Activated T-helper 2 cell treated with anti-CD3 and anti-CD28 coated beads, Interferon-gamma antibody, Interleukin-2, Interleukin-4, amounts not matched to agents 10 μg/mL and 5 μg/mL and 100 μg/mL, durations not matched to agents 14 hours and 24 hours and 36 hours (primary cell): ENCODE data around the gene PLA2G4C. TPM values are rescaled to one million over a fixed set of nuclear protein-coding genes. Genes with fewer than 3 reads are reported as not detected.
A peak's percentile ranks its signal among the peaks of the same experiment; 100 is the strongest.

Experiments used
- DNase-seq: peaks from one replicate; pipeline ENCODE4 v3.0.0; 2021; ENCODE audit warnings: low spot score
- H3K27ac Mint-ChIP-seq: one replicate; pipeline ENCODE4 v1.8.0; 2021; ENCODE audit warnings: mixed read lengths
- H3K27me3 Mint-ChIP-seq: one replicate; pipeline ENCODE4 v1.8.0; 2021; ENCODE audit warnings: low read depth, mixed read lengths
- H3K36me3 Mint-ChIP-seq: one replicate; pipeline ENCODE4 v1.8.0; 2021; ENCODE audit warnings: low read depth, mixed read lengths
- H3K4me1 Mint-ChIP-seq: one replicate; pipeline ENCODE4 v1.8.0; 2021; ENCODE audit warnings: low read depth, mixed read lengths
- H3K4me3 Mint-ChIP-seq: one replicate; pipeline ENCODE4 v1.8.0; 2021; ENCODE audit warnings: low read depth, mild to moderate bottlenecking, moderate library complexity, mixed read lengths
- H3K9me3 Mint-ChIP-seq: one replicate; pipeline ENCODE4 v1.8.0; 2021; ENCODE audit warnings: mixed read lengths
- intact Hi-C: fragments of 100-400 bp; cut with micrococcal nuclease; formaldehyde crosslinking; loops from one replicate; pipeline ENCODE4 v1.15.1; 2023
- total RNA-seq: library from RNA; stranded (reverse); gene quantifications from 2 replicates; pipeline ENCODE4 v1.2.3, GENCODE V29; 2022

The PLA2G4C gene, protein sequence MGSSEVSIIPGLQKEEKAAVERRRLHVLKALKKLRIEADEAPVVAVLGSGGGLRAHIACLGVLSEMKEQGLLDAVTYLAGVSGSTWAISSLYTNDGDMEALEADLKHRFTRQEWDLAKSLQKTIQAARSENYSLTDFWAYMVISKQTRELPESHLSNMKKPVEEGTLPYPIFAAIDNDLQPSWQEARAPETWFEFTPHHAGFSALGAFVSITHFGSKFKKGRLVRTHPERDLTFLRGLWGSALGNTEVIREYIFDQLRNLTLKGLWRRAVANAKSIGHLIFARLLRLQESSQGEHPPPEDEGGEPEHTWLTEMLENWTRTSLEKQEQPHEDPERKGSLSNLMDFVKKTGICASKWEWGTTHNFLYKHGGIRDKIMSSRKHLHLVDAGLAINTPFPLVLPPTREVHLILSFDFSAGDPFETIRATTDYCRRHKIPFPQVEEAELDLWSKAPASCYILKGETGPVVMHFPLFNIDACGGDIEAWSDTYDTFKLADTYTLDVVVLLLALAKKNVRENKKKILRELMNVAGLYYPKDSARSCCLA
- total RNA-seq: 11.3 and 11.4 TPM in 2 replicates

- Mint-ChIP-seq H3K27me3 (no peaks in the 10 kb centered on the region), H3K9me3 (no peaks in the 10 kb centered on the region), H3K36me3 (peaks cover 12% of the 10 kb centered on the region), H3K4me1 (peaks cover 10% of the 10 kb centered on the region), H3K4me3 (peak within 1 kb of the TSS; percentile 83), H3K27ac (peak within 1 kb of the TSS; percentile 88)
- intact Hi-C loops: no loop called here
- DNase-seq: peak; percentile 75
Measured at GRCh38 chr19:48110350-48110966, at the start of gene PLA2G4C. PLA2G4C (minus strand) TSS chr19:48110817; CDS start chr19:48106529, 4,288 bp downstream.

GRCh38 chr19:48158210-48158790, 47.7 kb upstream of the PLA2G4C start:
- no peak overlapping the region for H3K4me3 Mint-ChIP-seq
- no peak overlapping the region for H3K27ac Mint-ChIP-seq
- H3K36me3 Mint-ChIP-seq: peaks cover 62% of the 10 kb centered on the region
- H3K4me1 Mint-ChIP-seq: no peaks in the 10 kb centered on the region
- H3K27me3 Mint-ChIP-seq: no peaks in the 10 kb centered on the region
- intact Hi-C loops: no loop called here
- no peaks in the 10 kb centered on the region for H3K9me3 Mint-ChIP-seq
- no peak for DNase-seq

GRCh38 chr19:48154003-48154402, 43.4 kb upstream of the PLA2G4C start:
- H3K4me3 Mint-ChIP-seq: no peak overlapping the region
- intact Hi-C loops: no loop called here
- no peaks in the 10 kb centered on the region for H3K9me3 Mint-ChIP-seq
- DNase-seq: no peak
- H3K27me3 Mint-ChIP-seq: no peaks in the 10 kb centered on the region
- peaks cover 5% of the 10 kb centered on the region for H3K4me1 Mint-ChIP-seq
- no peak overlapping the region for H3K27ac Mint-ChIP-seq
- peaks cover 57% of the 10 kb centered on the region for H3K36me3 Mint-ChIP-seq

DNA sequence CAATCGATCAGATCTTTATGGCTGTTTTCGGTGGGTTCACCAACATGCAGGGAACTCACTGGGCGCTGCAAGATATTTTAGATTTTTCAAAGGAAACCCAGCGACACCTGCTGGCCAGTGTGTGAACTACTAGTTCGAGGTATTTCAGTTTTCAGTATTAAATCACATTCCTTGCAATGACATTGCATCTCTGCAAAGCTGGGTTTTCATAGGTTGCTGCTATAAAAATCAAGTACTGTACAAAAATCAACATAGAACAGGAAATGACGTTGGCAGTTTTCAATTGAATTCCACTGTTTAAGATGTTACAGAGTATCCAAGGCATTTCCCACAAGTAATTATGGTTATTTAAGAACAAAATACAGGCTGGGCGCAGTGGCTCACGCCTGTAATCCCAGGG, 41.9 kb upstream of the PLA2G4C start:
- Mint-ChIP-seq H3K4me3 (no peak overlapping the region), H3K27me3 (no peaks in the 10 kb centered on the region), H3K27ac (no peak overlapping the region), H3K36me3 (peaks cover 53% of the 10 kb centered on the region), H3K4me1 (peaks cover 5% of the 10 kb centered on the region), H3K9me3 (no peaks in the 10 kb centered on the region)
- DNase-seq: peak; percentile 40
- intact Hi-C loops: loop anchor here (1.0 kb wide), 1 partner anchor 45 kb away; no protein-coding TSS in a partner anchor

DNA sequence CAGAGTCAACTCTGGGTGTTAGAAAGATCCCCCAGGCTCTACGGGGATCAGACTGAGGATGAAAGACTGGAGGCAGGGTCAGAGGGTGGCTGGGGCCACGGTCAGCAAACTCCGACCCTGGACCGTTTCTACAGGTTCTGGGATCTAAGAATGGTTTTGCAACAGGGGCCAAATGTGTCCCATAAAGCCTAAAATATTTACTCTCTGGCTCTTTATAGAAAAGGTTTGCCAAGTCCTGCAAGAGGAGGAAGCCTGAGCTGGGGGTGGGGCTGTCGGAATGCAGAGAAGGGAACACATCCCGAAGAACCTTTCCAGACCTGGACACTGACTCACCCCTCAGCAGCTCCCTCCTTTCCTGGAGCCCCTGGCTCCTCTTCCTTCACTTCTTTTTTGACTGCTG, 38.8 kb upstream of the PLA2G4C start:
- intact Hi-C loops: no loop called here
- DNase-seq: no peak
- peaks cover 53% of the 10 kb centered on the region for H3K36me3 Mint-ChIP-seq
- no peaks in the 10 kb centered on the region for H3K9me3 Mint-ChIP-seq
- no peak overlapping the region for H3K4me3 Mint-ChIP-seq
- H3K27ac Mint-ChIP-seq: no peak overlapping the region
- no peaks in the 10 kb centered on the region for H3K27me3 Mint-ChIP-seq
- peaks cover 5% of the 10 kb centered on the region for H3K4me1 Mint-ChIP-seq

GRCh38 chr19:48148576-48148975, 38.0 kb upstream of the PLA2G4C start:
- intact Hi-C loops: no loop called here
- H3K27ac Mint-ChIP-seq: no peak overlapping the region
- H3K27me3 Mint-ChIP-seq: no peaks in the 10 kb centered on the region
- peaks cover 54% of the 10 kb centered on the region for H3K36me3 Mint-ChIP-seq
- no peak overlapping the region for H3K4me3 Mint-ChIP-seq
- no peaks in the 10 kb centered on the region for H3K9me3 Mint-ChIP-seq
- DNase-seq: no peak
- H3K4me1 Mint-ChIP-seq: peaks cover 5% of the 10 kb centered on the region

DNA sequence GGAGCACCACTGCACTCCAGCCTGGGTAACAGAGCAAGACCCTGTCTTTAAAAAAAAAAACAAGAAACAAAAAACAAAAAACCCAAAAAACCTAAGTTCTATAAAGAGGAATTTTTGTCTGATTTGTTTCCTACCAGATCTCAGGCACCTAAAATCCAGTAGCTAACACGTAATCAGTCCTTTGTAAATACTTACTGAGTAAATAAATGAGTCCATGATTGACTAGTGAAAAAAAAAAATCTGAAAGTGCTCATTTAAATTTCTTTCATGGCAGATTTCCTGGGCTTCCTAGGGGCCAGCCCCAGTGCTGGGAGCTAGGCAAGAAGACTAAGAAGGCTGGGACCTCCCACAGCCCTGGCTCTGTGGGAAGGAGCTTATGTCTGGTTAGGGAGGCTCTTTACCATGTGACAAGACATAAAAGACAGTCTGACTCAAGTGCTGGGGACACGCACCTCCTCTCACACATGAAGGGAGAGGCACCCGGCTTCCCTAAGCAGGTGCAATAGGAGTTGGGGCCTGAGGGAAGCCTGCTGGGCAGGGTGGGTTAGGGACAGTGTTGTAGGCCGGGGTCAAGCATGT, 37.1 kb upstream of the PLA2G4C start:
- Mint-ChIP-seq H3K27me3 (no peaks in the 10 kb centered on the region), H3K4me3 (no peak overlapping the region), H3K9me3 (no peaks in the 10 kb centered on the region), H3K27ac (no peak overlapping the region), H3K36me3 (peaks cover 60% of the 10 kb centered on the region), H3K4me1 (peaks cover 4% of the 10 kb centered on the region)
- intact Hi-C loops: no loop called here
- no peak for DNase-seq

GRCh38 chr19:48139053-48139452, 28.4 kb upstream of the PLA2G4C start:
- DNase-seq: no peak
- no peak overlapping the region for H3K4me3 Mint-ChIP-seq
- intact Hi-C loops: no loop called here
- H3K36me3 Mint-ChIP-seq: peaks cover 44% of the 10 kb centered on the region
- H3K4me1 Mint-ChIP-seq: no peaks in the 10 kb centered on the region
- H3K27me3 Mint-ChIP-seq: no peaks in the 10 kb centered on the region
- no peaks in the 10 kb centered on the region for H3K9me3 Mint-ChIP-seq
- no peak overlapping the region for H3K27ac Mint-ChIP-seq

GRCh38 chr19:48137411-48137810, 26.8 kb upstream of the PLA2G4C start:
- intact Hi-C loops: no loop called here
- H3K27ac Mint-ChIP-seq: no peak overlapping the region
- peaks cover 38% of the 10 kb centered on the region for H3K36me3 Mint-ChIP-seq
- no peak for DNase-seq
- H3K4me3 Mint-ChIP-seq: no peak overlapping the region
- no peaks in the 10 kb centered on the region for H3K27me3 Mint-ChIP-seq
- H3K9me3 Mint-ChIP-seq: no peaks in the 10 kb centered on the region
- H3K4me1 Mint-ChIP-seq: no peaks in the 10 kb centered on the region

- Mint-ChIP-seq H3K27ac (no peak overlapping the region), H3K4me1 (no peaks in the 10 kb centered on the region), H3K4me3 (no peak overlapping the region), H3K9me3 (no peaks in the 10 kb centered on the region), H3K36me3 (peaks cover 43% of the 10 kb centered on the region), H3K27me3 (no peaks in the 10 kb centered on the region)
- no peak for DNase-seq
- intact Hi-C loops: no loop called here
Measured at GRCh38 chr19:48136547-48136946, 25.9 kb upstream of the PLA2G4C start.

DNA sequence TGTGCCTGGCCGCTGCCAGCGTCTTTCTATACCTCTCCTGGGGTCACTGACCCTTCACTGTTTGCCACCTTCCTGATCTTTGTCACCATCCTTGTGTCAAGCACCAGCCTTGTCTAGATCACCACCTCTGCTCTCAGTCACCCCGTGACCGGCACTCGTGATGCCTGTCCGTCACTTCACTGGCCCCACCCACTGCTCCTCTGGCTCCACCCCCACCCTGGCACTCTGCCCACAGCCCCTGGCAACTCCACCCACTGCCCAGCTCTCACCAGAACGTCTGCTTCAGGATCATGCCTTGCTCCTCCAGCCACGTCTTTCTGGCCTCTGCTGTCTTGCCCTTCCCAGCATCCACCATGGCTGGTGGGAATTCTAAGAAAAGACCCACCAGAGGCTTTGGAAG, 24.8 kb upstream of the PLA2G4C start:
- peaks cover 50% of the 10 kb centered on the region for H3K36me3 Mint-ChIP-seq
- no peaks in the 10 kb centered on the region for H3K27me3 Mint-ChIP-seq
- H3K27ac Mint-ChIP-seq: no peak overlapping the region
- no peaks in the 10 kb centered on the region for H3K4me1 Mint-ChIP-seq
- H3K9me3 Mint-ChIP-seq: no peaks in the 10 kb centered on the region
- no peak overlapping the region for H3K4me3 Mint-ChIP-seq
- no peak for DNase-seq
- intact Hi-C loops: no loop called here

- Mint-ChIP-seq H3K27ac (no peak overlapping the region), H3K36me3 (peaks cover 52% of the 10 kb centered on the region), H3K4me1 (no peaks in the 10 kb centered on the region), H3K27me3 (no peaks in the 10 kb centered on the region), H3K9me3 (no peaks in the 10 kb centered on the region), H3K4me3 (no peak overlapping the region)
- intact Hi-C loops: no loop called here
- DNase-seq: no peak
Measured at GRCh38 chr19:48133094-48133493, 22.5 kb upstream of the PLA2G4C start.
